ENCODE measurements around the gene HDAC9. TPM values are rescaled to one million over a fixed set of nuclear protein-coding genes. Genes with fewer than 3 reads are reported as not detected.

Gene HDAC9
- total RNA-seq, 1 experiment from 2014 or later = 14.7 TPM

DNA sequence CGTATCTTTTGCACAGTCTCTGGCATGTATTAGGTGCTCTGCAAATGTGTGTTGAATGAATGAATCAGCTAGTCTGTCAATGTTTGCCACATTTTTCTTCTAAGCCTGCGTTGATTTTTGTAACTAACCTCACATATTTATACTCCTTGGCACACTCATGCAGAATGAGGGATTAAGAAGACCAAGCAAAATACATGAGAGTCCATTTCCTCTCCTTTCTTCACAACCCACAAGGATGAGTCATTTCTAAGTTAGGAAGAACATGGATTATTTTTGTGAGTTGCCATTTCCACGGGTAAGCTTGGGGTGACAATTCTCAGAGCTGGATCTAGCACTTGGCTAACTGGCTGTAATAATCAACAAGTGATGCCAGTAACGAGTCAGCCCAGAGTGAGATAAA is 463.1 kb downstream of the HDAC9 start:
- no peaks in the 10 kb centered on the region for H3F3A ChIP-seq (ENCODE audit: insufficient read depth, low read depth)
- H3K36me3 ChIP-seq (ENCODE audit: low read depth) = no peaks in the 10 kb centered on the region
- H2AFZ ChIP-seq = 0 out of 2 replicates have a peak overlapping the region, but pooled peaks have one; percentile 10
- CTCF ChIA-PET = no interaction called here
- H3K27ac ChIP-seq = no peak overlapping the region
- POLR2A ChIA-PET (ENCODE audit: unreplicated experiment) = no interaction called here
- intact Hi-C loops (cut with micrococcal nuclease; ENCODE audit: unreplicated experiment) = no loop called here
- H3K4me3 ChIP-seq = no peak overlapping the region
- no peak overlapping the region for H3K4me2 ChIP-seq
- H4K20me1 ChIP-seq (ENCODE audit: insufficient read depth) = no peaks in the 10 kb centered on the region
- no peaks in the 10 kb centered on the region for H3K9me3 ChIP-seq (ENCODE audit: insufficient read depth, low read depth)
- no peaks in the 10 kb centered on the region for H3K9me2 ChIP-seq (ENCODE audit: insufficient read depth)
- H3K4me1 ChIP-seq (replicated peaks; ENCODE audit: insufficient read depth) = no peaks in the 10 kb centered on the region
- no peaks in the 10 kb centered on the region for H3K79me2 ChIP-seq (ENCODE audit: low read depth)
- no peak for DNase-seq
- H3K27me3 ChIP-seq (ENCODE audit: insufficient read depth, low read depth) = no peaks in the 10 kb centered on the region
- no TSS peak for BruUV-seq (replicated peaks)
- TF ChIP-seq CTCF (conservative IDR thresholded peaks at IDR 0.05) = no peak

DNA sequence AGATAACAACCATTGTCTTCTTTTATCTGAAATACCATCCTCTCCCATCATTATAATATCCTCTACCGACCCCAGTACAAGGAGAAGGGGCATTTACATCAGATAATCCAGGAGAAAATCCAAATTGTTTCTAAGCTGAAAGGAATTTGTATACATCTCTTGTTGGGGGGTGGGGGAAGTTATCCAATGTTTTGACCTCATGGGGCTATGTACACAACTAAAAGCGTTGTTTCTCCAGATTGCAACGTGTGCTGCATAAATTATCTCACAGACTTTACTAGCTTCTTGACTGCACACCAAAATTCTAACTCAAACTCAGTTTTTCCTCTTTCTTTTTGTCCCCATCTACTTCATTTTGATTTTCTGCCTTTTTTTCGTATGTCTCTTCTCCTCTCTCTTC is 465.2 kb downstream of the HDAC9 start:
- H3K79me2 ChIP-seq (ENCODE audit: low read depth) = no peaks in the 10 kb centered on the region
- no peaks in the 10 kb centered on the region for H3K27me3 ChIP-seq (ENCODE audit: insufficient read depth, low read depth)
- POLR2A ChIA-PET (ENCODE audit: unreplicated experiment) = no interaction called here
- intact Hi-C loops (cut with micrococcal nuclease; ENCODE audit: unreplicated experiment) = no loop called here
- TF ChIP-seq CTCF (conservative IDR thresholded peaks at IDR 0.05) (no peak), EZH2 (IDR thresholded peaks at IDR 0.05; ENCODE audit: low read depth) (no peak)
- H3F3A ChIP-seq (ENCODE audit: insufficient read depth, low read depth) = no peaks in the 10 kb centered on the region
- no peaks in the 10 kb centered on the region for H3K9me3 ChIP-seq (ENCODE audit: insufficient read depth, low read depth)
- no peak overlapping the region for H3K4me3 ChIP-seq
- H3K4me2 ChIP-seq = peak overlapping the region; percentile 29; the same call in 1 of the 2 replicates
- H4K20me1 ChIP-seq (ENCODE audit: insufficient read depth) = no peaks in the 10 kb centered on the region
- H3K4me1 ChIP-seq (replicated peaks; ENCODE audit: insufficient read depth) = no peaks in the 10 kb centered on the region
- no peak for DNase-seq
- H3K9me2 ChIP-seq (ENCODE audit: insufficient read depth) = no peaks in the 10 kb centered on the region
- no peak overlapping the region for H3K27ac ChIP-seq
- CTCF ChIA-PET = no interaction called here
- H2AFZ ChIP-seq = peak overlapping the region; percentile 71
- H3K36me3 ChIP-seq (ENCODE audit: low read depth) = no peaks in the 10 kb centered on the region
- BruUV-seq (replicated peaks) = no TSS peak

DNA sequence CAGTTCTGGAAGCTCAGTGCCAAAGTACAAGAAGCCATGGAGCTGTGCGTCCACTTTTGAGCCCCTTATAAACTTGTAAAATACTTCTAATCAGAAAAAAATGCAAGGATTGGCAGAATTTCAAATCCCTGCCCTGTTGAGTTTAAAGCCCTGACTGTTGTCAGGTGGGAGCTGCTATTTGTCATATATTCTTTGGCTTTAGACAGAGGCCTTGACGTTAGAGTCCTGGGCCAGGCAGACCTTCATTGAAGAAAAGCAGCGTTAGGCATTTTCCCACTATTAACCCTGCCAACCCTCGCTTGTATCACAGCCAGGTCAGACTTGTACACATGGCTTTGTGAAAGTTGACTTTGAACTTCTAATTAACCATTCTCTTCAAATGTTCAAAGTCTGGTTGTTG is 466.5 kb downstream of the HDAC9 start:
- intact Hi-C loops (cut with micrococcal nuclease; ENCODE audit: unreplicated experiment) = no loop called here
- H3K27me3 ChIP-seq (ENCODE audit: insufficient read depth, low read depth) = no peaks in the 10 kb centered on the region
- no peak overlapping the region for H3K4me2 ChIP-seq
- H3K9me2 ChIP-seq (ENCODE audit: insufficient read depth) = no peaks in the 10 kb centered on the region
- no peaks in the 10 kb centered on the region for H3K36me3 ChIP-seq (ENCODE audit: low read depth)
- H3K9me3 ChIP-seq (ENCODE audit: insufficient read depth, low read depth) = no peaks in the 10 kb centered on the region
- H3K4me3 ChIP-seq = no peak overlapping the region
- no TSS peak for BruUV-seq (replicated peaks)
- TF ChIP-seq EZH2 (IDR thresholded peaks at IDR 0.05; ENCODE audit: low read depth) = no peak
- TF ChIP-seq CTCF (conservative IDR thresholded peaks at IDR 0.05) = no peak
- ChIA-PET POLR2A (ENCODE audit: unreplicated experiment) (no interaction called here), CTCF (no interaction called here)
- no peak for DNase-seq
- H3K27ac ChIP-seq = no peak overlapping the region
- no peaks in the 10 kb centered on the region for H3K4me1 ChIP-seq (replicated peaks; ENCODE audit: insufficient read depth)
- H4K20me1 ChIP-seq (ENCODE audit: insufficient read depth) = no peaks in the 10 kb centered on the region
- no peak overlapping the region for H2AFZ ChIP-seq
- no peaks in the 10 kb centered on the region for H3F3A ChIP-seq (ENCODE audit: insufficient read depth, low read depth)
- H3K79me2 ChIP-seq (ENCODE audit: low read depth) = no peaks in the 10 kb centered on the region

All from PC-9 (cell line).